IPS-11a (cell line): ENCODE measurements around the gene CEP104.
A peak's percentile ranks its signal among the peaks of the same experiment; 100 is the strongest.

Experiments used
- H3K4me3 ChIP-seq: one replicate; pipeline ENCODE4 v1.5.1; 2013; ENCODE audit warnings: low read depth, low read length, control low read depth

CEP104 gene

DNA sequence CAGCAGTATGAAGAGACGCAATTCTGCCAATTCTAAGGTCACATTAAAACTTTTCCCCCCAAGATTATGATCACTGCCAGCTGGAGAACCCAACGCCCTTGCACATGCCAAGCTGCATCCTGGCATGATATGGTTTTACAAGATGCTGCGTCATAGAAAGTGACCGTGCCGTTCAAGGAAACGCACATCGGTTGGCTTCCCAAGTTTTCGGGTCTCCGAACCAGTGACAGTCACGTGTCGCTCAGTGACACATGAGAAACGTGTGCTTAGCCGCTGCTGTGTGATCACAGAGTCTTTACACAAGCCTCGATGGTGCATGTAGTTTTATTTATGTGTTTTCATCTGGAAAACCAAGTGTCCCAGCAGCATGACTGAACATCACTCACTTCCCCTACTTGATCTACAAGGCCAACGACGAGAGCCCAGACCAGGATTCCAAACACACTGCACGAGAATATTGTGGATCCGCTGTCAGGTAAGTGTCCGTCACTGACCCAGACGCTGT, 77.0 kb downstream of the CEP104 start:
- no peak overlapping the region for H3K4me3 ChIP-seq

DNA sequence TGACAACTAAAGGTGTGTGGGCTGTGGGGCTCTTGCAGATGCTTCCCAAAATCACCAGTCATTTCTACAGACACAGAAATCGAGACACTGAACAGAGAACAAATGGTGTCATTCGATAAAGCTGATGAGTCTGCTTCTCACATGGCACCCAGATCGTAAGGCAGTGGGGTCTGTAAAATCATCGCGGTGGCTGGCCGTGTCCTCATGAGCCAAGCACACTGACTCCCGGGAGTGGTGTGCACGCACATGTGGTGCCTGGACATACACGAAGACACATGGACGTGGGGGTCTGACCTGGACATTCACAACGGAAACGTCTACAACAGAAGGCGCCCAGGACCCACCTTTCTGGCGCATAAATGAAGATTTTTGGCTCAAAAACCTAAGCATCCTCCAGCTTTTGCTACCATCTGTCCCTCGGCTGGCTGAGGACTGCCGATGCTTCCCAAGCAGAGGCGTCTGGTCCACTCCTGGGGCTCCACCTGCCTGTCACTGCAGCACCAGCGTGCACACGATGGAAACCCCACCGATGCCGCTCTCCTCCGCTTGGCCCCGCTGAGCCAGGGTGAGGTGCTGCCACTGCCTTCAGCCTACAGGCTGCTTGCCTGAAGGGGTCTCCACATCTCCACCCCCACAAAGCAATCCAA, 77.6 kb downstream of the CEP104 start:
- H3K4me3 ChIP-seq, result no peak overlapping the region

DNA sequence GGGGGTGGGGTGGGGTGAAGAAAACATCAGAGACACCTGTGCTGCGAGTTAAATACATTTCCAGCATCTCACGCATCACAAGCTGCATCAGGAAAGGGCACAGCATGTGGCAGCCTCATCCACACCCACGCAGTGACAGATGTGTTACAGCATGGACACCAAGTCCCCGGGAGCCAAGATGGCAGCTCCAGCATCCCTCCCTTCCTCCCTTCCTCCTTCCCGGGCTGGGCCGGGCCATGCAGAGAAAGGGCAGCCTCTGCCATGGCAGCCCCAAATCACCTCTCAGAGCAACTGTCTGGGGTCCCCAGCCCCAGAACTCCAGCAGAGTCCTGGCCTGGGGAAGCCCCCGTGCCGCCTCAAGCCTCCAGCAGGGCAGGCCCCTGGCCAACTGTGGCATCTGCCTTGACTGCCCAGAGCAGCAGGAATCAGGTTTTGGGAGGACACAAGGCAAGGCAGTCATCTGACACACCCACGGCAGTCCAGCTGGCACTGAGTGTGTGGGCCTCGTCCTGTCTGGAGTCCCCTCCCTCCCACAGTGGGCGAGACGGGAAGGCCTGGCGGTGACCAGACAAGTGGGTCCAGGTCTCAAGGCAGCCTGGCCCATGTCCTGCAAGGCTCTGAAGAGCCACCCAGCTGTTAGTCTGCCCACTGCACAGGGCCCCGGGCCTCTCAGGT, 78.3 kb downstream of the CEP104 start:
- no peak overlapping the region for H3K4me3 ChIP-seq

DNA sequence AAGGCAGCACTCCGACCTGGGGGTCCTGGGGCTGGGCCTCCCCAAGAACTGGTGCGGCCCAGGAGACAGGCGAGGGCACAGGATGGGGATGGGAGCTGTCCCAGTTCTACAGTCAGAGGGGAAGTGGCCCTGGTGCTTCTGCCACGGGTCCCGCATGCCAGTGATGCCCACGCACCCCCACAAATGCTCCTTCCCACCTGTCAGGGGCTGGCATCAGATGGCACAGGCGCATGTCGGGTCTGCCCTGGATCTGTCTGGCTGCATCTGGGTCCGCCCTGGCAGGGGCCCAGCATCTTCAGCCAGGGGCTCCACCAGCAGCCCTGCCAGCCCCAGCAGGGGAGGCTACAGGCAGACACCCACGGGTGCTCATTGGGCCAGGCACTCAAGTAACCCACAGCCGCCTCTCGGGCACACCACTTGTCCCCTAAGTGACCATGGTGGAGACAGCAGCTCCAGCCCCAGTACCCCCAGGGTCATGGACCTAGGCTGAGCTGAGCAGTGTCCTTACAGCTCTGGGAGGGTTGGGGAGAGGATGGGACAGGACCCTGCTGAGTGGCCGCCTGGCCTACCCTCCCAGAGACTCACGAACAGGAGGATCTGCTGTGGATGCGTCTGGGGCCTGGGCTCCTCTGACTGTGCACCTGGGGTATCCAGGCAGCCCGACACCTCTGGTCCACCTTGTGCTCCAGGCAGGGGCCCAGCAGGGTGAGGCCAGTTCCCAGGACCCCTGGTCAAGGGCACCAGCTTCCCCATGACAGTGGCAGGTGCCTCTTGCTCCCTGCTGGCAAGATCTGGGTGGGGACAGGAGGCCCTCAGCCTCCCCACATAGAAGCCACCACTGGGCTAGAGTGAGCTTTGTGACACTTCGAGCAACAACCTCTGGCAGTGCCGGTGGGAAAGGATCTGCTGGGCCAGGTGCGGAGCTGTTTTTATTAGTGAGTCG, 79.1 kb downstream of the CEP104 start:
- H3K4me3 ChIP-seq, result no peak overlapping the region

- H3K4me3 ChIP-seq, result no peak overlapping the region
Observed at GRCh38 chr1:3777078-3777547, 79.9 kb downstream of the CEP104 start.

DNA sequence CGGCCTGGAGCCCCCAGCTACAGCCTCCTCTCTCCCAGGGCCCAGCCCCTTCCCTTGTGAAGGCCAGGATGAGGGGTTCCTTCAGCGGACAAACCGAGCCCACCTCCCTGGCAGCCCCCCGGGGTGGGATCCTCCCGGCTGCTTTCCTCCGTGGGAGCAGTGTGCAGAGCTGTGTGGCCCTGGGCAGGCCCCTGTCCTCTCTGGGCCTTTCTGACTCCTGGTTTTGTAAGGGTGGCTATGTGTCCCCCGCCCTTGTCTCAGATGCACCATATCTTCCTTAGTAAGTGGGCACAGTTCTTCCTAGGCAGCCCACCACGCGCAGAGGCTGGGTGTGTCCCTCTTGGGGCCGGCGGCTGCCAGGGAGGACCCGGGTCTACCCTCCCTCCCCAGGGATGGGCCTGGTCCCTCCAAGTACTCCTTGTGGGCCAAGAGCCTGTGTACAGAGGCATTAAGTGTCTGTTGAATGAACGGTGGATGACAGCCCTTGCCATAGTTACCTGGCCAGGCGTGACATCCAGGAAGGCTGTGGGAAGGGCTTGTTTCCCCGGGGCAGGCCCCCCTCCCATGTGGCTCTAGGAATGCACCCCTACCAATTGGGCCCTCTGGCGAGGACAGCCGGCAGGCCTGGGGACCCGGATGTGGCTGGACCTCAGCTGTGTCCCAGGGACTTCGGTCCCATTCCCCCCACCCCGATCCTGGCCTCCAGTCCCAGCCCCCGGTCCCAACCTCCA, 80.6 kb downstream of the CEP104 start:
- no peak overlapping the region for H3K4me3 ChIP-seq

- H3K4me3 ChIP-seq, result no peak overlapping the region
Observed at GRCh38 chr1:3775490-3776230, 81.4 kb downstream of the CEP104 start.

DNA sequence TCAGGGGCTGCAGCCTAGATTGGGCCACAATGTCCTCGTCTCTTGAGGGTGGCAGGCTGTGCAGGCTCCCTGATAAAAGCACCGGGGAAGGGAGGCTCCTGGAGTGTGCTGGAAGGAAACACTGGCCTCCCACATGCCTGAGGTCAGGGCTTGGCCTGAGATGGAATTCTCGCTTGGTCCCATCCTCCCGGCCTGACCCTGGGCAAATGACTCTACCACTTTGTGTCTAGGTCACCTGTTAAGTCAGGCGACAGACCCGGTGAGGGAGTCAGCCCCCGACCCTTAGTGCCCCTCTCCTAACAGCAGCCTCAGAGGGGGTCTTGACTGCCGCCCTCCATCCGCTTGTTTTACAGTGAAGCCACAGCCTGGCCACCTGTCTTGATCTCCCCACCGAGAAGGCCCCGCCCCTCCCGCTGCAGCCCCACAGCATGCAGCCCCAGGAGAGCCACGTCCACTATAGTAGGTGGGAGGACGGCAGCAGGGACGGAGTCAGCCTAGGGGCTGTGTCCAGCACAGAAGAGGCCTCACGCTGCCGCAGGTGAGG, 82.0 kb downstream of the CEP104 start:
- H3K4me3 ChIP-seq, result no peak overlapping the region

GRCh38 chr1:3774276-3774945, 82.6 kb downstream of the CEP104 start:
- H3K4me3 ChIP-seq, result no peak overlapping the region

DNA sequence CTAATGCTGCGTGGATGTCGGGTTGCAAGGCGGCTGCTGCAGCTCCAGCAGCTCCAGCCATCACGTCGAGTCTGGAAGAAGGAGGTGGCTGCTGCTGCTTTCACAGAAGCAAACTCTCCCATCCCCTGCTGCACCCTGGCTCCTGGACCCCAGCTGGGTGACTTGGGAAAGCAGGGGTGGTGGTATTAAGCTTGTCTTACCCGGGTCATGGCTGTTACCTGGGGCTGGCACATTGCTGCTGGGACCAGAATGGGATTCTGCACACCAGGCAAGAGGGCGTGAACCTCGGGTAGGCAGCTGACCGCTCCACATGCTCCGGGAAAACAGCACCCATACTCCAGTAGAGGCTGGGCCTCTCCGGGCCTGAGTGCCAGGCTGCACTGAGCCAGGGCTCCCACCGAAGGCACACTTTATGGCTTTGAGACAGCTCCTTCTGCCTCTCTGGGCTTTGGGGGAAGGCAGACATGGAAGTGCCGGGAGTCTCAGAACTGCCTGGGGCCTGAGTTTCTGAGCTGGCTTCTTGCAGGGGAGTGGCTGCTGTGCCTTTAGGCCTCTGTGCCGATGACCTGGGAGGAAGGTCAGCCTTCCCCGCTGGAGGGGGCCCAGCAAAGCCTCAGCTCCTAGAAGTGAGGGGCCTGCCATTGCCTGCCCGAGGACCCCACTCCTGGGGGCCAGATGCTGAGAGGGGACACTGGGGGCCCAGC, 83.3 kb downstream of the CEP104 start:
- no peak overlapping the region for H3K4me3 ChIP-seq

DNA sequence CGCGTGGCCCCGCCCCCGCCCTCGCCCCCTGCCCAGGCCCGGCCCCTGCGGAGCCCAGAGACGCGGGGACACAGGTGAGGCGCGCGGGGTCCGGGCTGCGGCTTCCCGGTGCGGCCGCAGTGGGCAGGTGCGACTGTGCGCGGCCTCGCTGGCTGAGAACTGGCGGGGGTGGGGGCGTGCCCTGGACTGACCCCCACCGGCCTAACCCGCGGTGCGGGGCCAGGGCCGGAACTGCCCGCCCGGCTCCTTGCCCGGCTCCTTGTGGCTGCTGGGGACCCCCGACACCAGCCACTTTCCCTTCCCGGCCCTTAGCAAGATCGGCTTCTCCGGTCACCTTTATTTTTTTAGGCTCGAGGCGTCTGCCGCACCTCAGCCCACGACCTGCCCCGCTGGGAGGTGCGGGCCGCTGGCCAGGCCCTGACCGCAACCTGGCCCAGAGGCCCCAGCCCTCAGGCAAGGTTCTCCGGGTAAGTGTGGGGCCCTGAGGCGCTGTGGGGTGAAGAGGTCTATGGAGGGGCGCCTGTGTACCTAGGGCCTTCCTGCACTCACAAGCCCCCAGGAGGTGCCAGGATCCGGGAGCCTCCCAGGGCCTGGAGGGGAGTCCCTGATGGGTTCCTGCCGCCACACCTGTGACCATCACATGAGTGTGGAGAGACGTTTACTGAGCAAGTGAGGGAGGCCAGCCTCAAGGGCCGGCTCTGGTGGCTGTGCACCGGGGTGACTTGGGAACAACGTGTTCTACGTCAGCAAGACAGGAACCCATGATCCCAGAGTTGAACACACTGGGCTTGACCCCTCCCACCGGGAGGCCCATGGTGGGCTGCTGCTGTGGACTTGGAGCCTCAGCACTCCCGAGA, 84.1 kb downstream of the CEP104 start, which contains the start of gene SMIM1:
TSS of gene SMIM1 (plus strand) at position 35 of the 857 bp plus-strand sequence. CDS start 2,625 bp downstream, outside the sequence.
- peak within 1 kb of the TSS; percentile 43 for H3K4me3 ChIP-seq

DNA sequence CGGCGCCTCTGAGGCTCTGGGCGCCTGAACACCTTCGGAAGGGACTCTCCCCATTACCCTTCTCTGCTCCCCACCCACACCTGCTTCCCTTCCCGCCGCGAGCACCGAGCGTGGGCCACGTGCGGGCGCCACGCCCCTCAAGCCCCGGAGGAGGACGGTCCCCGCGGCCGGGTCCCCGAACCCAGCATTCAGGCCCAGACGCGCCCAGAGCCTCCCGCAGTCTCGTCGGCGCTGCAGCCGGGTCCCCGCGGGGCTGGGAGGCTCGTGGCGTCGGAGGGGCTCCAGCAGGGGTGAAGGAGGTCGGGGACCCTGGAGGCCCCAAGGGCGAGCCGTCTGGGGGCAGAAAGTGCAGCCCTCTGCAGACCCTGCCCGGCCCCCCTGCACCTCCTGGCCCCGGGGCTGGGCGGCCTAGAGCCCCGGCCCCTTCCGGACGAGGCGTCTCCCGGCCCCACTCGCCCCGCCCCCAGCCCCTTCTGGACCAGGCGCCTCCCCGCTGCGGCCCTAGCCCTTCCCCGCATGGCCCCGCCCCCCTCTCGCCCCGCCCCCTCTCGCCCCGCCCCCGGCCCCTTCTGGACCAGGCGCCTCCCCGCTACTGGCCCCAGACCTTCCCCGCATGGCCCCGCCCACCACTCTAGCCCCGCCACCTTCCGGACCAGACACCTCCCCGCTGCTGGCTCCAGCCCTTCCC, 84.8 kb downstream of the CEP104 start:
- H3K4me3 ChIP-seq, result peak overlapping the region; percentile 43

- peak overlapping the region; percentile 43 for H3K4me3 ChIP-seq
Observed at GRCh38 chr1:3771108-3772026, 85.6 kb downstream of the CEP104 start.

GRCh38 chr1:3770047-3770765, 86.8 kb downstream of the CEP104 start:
- no peak overlapping the region for H3K4me3 ChIP-seq

GRCh38 chr1:3768811-3769390, 88.1 kb downstream of the CEP104 start:
- no peak overlapping the region for H3K4me3 ChIP-seq
